ENCODE measurements around the gene MYCL. TPM values are rescaled to one million over a fixed set of nuclear protein-coding genes. Genes with fewer than 3 reads are reported as not detected.
A peak's percentile ranks its signal among the peaks of the same experiment; 100 is the strongest.

The MYCL gene
- total and polyA plus RNA-seq, 2 of the 13 experiments (the other 11 are each of a cell fraction or from before 2014, with no cell fraction given): 0.31 to 1.7 TPM

DNA sequence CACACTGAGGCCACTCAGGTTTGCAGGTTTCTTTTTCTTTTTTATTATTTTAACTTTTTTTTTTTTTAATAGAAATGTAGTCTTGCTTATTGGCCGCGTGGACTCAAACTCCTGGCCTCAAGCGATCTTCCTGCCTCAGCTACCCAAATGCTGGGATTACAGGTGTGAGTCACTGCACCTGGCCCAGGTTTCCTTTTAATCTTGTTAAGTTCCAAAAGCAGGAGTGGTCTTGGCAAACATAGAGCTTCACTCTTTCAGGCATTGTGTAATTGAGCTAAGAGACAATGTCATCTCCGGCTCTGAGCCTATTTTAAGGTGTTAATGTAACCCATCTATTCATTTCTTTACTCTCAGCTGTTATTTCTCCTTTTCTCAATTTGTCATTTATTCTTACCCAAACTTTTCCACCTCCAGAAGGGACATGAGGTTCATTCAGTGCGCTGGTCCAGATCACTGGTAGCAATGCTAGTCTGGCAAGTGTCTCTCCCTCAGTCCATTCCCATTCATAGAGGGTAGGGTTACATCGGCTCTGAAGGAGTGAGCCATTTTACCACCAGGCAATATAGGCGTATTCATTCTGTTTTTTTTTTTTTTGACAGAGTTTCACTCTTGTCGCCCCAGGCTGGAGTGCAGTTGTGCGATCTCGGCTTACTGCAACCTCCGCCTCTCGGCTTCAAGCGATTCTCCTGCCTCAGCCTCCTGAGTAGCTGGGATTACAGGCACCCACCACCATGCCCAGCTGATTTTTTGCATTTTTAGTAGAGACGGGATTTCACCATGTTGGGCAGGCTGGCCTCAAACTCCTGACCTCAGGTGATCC, 42.0 kb upstream of the MYCL start:
- Histone ChIP-seq H4K20me1 (ENCODE audit: insufficient read depth, low read length) (no peaks in the 10 kb centered on the region), H3K4me3 (replicated peaks in 1 of 3; ENCODE audit: insufficient read depth in 1 of 3, low read depth in 2 of 3, low read length in 3 of 3) (no peak overlapping the region), H3K4me1 (ENCODE audit: insufficient read depth, low read length) (no peaks in the 10 kb centered on the region), H3K9ac (ENCODE audit: insufficient read depth, low read depth, low read length) (no peak overlapping the region), H3K79me2 (ENCODE audit: insufficient read depth, low read length) (no peaks in the 10 kb centered on the region), H2AFZ (ENCODE audit: low read length) (peak overlapping the region; percentile 23), H3K27me3 (ENCODE audit: control insufficient read depth in 1 of 2, insufficient read depth in 2 of 2, low read length in 2 of 2) (peaks cover 0 to 11% of the 10 kb centered on the region in 2 experiments; a peak in 2 of 5 replicates), H3K9me3 (ENCODE audit: low read length) (no peaks in the 10 kb centered on the region), H3K4me2 (ENCODE audit: low read depth, low read length) (no peak overlapping the region), H3K27ac (ENCODE audit: extremely low read length, insufficient read depth, low read length) (no peak overlapping the region), H3K36me3 (replicated peaks in 1 of 2; ENCODE audit: control insufficient read depth in 1 of 2, insufficient read depth in 2 of 2, low read length in 2 of 2) (no peaks in the 10 kb centered on the region)
- ChIA-PET POLR2A (no interaction called here), CTCF (ENCODE audit: low intra/inter-chr PET ratio, low total read pairs) (no interaction called here)
- ATAC-seq (no peak), FAIRE-seq (no peak), DNase-seq (ENCODE audit: low spot score) (no peak)
- WGBS (ENCODE audit: low lambda C conversion rate): 53% methylated on average over 14 of the region's 14 CpGs
- intact Hi-C loops (cut with micrococcal nuclease; ENCODE audit: unreplicated experiment) (no loop called here), in situ Hi-C loops (cut with HindIII; ENCODE audit: extremely low pct_ligation_motif_present, low pct_unique_long_range_greater_than_20kb) (no loop called here)
- no TSS peak for BruUV-seq (replicated peaks)
- TF ChIP-seq MBD4 (IDR thresholded peaks at IDR 0.05; ENCODE audit: borderline replicate concordance, low read length) (no peak), ZNF569 (CRISPR knock-in tag; IDR thresholded peaks at IDR 0.05; ENCODE audit: borderline replicate concordance) (no peak), TEAD2 (CRISPR knock-in tag; IDR thresholded peaks at IDR 0.05) (no peak), SRY (CRISPR knock-in tag; IDR thresholded peaks at IDR 0.05) (no peak), SALL2 (CRISPR knock-in tag; IDR thresholded peaks at IDR 0.05) (no peak), CREM (IDR thresholded peaks at IDR 0.05) (no peak), CREM (CRISPR knock-in tag; IDR thresholded peaks at IDR 0.05) (no peak), RFX3 (CRISPR knock-in tag; IDR thresholded peaks at IDR 0.05) (no peak), MLLT10 (CRISPR knock-in tag; IDR thresholded peaks at IDR 0.05) (no peak), CCDC6 (CRISPR knock-in tag; IDR thresholded peaks at IDR 0.05) (no peak), NFIC (IDR thresholded peaks at IDR 0.05; ENCODE audit: low read length) (no peak), ZNF446 (CRISPR knock-in tag; IDR thresholded peaks at IDR 0.05) (no peak)
- TF ChIP-seq, protein P1, sequence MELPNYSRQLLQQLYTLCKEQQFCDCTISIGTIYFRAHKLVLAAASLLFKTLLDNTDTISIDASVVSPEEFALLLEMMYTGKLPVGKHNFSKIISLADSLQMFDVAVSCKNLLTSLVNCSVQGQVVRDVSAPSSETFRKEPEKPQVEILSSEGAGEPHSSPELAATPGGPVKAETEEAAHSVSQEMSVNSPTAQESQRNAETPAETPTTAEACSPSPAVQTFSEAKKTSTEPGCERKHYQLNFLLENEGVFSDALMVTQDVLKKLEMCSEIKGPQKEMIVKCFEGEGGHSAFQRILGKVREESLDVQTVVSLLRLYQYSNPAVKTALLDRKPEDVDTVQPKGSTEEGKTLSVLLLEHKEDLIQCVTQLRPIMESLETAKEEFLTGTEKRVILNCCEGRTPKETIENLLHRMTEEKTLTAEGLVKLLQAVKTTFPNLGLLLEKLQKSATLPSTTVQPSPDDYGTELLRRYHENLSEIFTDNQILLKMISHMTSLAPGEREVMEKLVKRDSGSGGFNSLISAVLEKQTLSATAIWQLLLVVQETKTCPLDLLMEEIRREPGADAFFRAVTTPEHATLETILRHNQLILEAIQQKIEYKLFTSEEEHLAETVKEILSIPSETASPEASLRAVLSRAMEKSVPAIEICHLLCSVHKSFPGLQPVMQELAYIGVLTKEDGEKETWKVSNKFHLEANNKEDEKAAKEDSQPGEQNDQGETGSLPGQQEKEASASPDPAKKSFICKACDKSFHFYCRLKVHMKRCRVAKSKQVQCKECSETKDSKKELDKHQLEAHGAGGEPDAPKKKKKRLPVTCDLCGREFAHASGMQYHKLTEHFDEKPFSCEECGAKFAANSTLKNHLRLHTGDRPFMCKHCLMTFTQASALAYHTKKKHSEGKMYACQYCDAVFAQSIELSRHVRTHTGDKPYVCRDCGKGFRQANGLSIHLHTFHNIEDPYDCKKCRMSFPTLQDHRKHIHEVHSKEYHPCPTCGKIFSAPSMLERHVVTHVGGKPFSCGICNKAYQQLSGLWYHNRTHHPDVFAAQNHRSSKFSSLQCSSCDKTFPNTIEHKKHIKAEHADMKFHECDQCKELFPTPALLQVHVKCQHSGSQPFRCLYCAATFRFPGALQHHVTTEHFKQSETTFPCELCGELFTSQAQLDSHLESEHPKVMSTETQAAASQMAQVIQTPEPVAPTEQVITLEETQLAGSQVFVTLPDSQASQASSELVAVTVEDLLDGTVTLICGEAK (IDR thresholded peaks at IDR 0.05): no peak
- TF ChIP-seq, protein P1 (CRISPR knock-in tag; IDR thresholded peaks at IDR 0.05): no peak
- TF ChIP-seq, protein P2, sequence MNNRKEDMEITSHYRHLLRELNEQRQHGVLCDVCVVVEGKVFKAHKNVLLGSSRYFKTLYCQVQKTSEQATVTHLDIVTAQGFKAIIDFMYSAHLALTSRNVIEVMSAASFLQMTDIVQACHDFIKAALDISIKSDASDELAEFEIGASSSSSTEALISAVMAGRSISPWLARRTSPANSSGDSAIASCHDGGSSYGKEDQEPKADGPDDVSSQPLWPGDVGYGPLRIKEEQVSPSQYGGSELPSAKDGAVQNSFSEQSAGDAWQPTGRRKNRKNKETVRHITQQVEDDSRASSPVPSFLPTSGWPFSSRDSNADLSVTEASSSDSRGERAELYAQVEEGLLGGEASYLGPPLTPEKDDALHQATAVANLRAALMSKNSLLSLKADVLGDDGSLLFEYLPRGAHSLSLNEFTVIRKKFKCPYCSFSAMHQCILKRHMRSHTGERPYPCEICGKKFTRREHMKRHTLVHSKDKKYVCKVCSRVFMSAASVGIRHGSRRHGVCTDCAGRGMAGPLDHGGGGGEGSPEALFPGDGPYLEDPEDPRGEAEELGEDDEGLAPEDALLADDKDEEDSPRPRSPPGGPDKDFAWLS (CRISPR knock-in tag; IDR thresholded peaks at IDR 0.05; ENCODE audit: borderline replicate concordance): no peak
